WTC11 (cell line): ENCODE data around the gene GRAMD1C.

ENCODE experiments used
- ELF4 ChIP-seq: sonication (generic); formaldehyde crosslinking; IDR thresholded peaks from 2 replicates; pipeline ENCODE4 v1.8.1; 2022; ENCODE audit warnings: low read depth, mild to moderate bottlenecking, moderate library complexity, missing genetic modification reagents
- ETV6 ChIP-seq: sonication (generic); formaldehyde crosslinking; IDR thresholded peaks from 2 replicates; pipeline ENCODE4 v1.8.1; 2022; ENCODE audit warnings: mild to moderate bottlenecking, missing genetic modification reagents
- GTF2I ChIP-seq: fragments of 250-450 bp; sonication (Bioruptor Pico); conservative IDR thresholded peaks from 2 replicates; pipeline ENCODE4 v1.4.0; 2021; ENCODE audit warnings: mild to moderate bottlenecking
- JUN ChIP-seq: sonication (generic); formaldehyde crosslinking; IDR thresholded peaks from 2 replicates; pipeline ENCODE4 v1.8.0; 2023; ENCODE audit warnings: mild to moderate bottlenecking, missing genetic modification reagents
- NR2C2 ChIP-seq: sonication (generic); formaldehyde crosslinking; IDR thresholded peaks from 2 replicates; pipeline ENCODE4 v1.8.0; 2022; ENCODE audit warnings: mild to moderate bottlenecking, missing genetic modification reagents
- OVOL2 ChIP-seq: fragments of 250-450 bp; sonication (Bioruptor Pico); IDR thresholded peaks from 2 replicates; pipeline ENCODE4 v1.9.0; 2021; ENCODE audit warnings: mild to moderate bottlenecking, borderline replicate concordance
- ZNF232 ChIP-seq: sonication (generic); formaldehyde crosslinking; IDR thresholded peaks from 2 replicates; pipeline ENCODE4 v1.8.0; 2022; ENCODE audit warnings: mild to moderate bottlenecking, missing genetic modification reagents
- TF ChIP-seq, protein P1 (sequence below): fragments of 200-600 bp; IDR thresholded peaks from 2 replicates; pipeline ENCODE4 v1.8.0; 2022; ENCODE audit warnings: antibody characterized with exemption
- TF ChIP-seq, protein P2 (sequence below): sonication (generic); formaldehyde crosslinking; IDR thresholded peaks from 2 replicates; pipeline ENCODE4 v1.8.1; 2022; ENCODE audit warnings: mild to moderate bottlenecking, moderate library complexity, missing genetic modification reagents
- TF ChIP-seq, protein P3 (sequence below): sonication (generic); formaldehyde crosslinking; IDR thresholded peaks from 2 replicates; pipeline ENCODE4 v1.8.1; 2023; ENCODE audit warnings: mild to moderate bottlenecking, missing genetic modification reagents
- TF ChIP-seq, protein P4 (sequence below): sonication (generic); formaldehyde crosslinking; IDR thresholded peaks from 2 replicates; pipeline ENCODE4 v1.8.0; 2023; ENCODE audit warnings: missing genetic modification reagents, mild to moderate bottlenecking, borderline replicate concordance
- TF ChIP-seq, protein P5 (sequence below): sonication (generic); formaldehyde crosslinking; IDR thresholded peaks from 2 replicates; pipeline ENCODE4 v1.8.1; 2023; ENCODE audit warnings: mild to moderate bottlenecking, moderate library complexity, missing genetic modification reagents
- TF ChIP-seq, protein P6 (sequence below): sonication (generic); formaldehyde crosslinking; IDR thresholded peaks from 2 replicates; pipeline ENCODE4 v1.8.0; 2022; ENCODE audit warnings: mild to moderate bottlenecking, missing genetic modification reagents
- TF ChIP-seq, protein P7 (sequence below): sonication (generic); formaldehyde crosslinking; IDR thresholded peaks from 2 replicates; pipeline ENCODE4 v1.8.1; 2022; ENCODE audit warnings: missing genetic modification reagents, borderline replicate concordance

DNA sequence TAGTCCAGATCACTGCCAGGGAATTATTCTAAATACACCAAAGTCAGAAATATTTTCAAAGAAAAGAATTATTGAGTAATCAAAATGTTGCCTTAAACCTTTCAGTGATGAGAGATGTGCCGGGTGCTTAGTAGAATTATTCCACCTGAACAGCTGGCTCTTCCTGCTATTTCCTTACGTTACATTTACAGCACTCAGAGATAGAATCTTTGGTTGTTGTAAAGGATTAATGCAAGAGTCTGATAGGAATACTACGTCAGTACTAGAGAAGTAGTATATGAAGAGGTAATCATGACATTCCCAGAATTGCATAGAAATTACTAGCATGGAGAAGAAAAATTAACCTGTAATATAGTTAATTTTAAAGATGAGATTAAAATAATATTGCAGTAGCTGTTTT is 58.3 kb downstream of the GRAMD1C start:
- TF ChIP-seq, protein P1, sequence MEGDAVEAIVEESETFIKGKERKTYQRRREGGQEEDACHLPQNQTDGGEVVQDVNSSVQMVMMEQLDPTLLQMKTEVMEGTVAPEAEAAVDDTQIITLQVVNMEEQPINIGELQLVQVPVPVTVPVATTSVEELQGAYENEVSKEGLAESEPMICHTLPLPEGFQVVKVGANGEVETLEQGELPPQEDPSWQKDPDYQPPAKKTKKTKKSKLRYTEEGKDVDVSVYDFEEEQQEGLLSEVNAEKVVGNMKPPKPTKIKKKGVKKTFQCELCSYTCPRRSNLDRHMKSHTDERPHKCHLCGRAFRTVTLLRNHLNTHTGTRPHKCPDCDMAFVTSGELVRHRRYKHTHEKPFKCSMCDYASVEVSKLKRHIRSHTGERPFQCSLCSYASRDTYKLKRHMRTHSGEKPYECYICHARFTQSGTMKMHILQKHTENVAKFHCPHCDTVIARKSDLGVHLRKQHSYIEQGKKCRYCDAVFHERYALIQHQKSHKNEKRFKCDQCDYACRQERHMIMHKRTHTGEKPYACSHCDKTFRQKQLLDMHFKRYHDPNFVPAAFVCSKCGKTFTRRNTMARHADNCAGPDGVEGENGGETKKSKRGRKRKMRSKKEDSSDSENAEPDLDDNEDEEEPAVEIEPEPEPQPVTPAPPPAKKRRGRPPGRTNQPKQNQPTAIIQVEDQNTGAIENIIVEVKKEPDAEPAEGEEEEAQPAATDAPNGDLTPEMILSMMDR: no peak
- TF ChIP-seq ELF4 (CRISPR knock-in tag) (no peak), JUN (CRISPR knock-in tag) (no peak), NR2C2 (CRISPR knock-in tag) (no peak), ETV6 (CRISPR knock-in tag) (no peak), GTF2I (CRISPR knock-in tag) (no peak), OVOL2 (CRISPR knock-in tag) (no peak), ZNF232 (no peak)
- TF ChIP-seq, protein P2, sequence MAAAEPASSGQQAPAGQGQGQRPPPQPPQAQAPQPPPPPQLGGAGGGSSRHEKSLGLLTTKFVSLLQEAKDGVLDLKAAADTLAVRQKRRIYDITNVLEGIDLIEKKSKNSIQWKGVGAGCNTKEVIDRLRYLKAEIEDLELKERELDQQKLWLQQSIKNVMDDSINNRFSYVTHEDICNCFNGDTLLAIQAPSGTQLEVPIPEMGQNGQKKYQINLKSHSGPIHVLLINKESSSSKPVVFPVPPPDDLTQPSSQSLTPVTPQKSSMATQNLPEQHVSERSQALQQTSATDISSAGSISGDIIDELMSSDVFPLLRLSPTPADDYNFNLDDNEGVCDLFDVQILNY (CRISPR knock-in tag): no peak
- TF ChIP-seq, protein P3, sequence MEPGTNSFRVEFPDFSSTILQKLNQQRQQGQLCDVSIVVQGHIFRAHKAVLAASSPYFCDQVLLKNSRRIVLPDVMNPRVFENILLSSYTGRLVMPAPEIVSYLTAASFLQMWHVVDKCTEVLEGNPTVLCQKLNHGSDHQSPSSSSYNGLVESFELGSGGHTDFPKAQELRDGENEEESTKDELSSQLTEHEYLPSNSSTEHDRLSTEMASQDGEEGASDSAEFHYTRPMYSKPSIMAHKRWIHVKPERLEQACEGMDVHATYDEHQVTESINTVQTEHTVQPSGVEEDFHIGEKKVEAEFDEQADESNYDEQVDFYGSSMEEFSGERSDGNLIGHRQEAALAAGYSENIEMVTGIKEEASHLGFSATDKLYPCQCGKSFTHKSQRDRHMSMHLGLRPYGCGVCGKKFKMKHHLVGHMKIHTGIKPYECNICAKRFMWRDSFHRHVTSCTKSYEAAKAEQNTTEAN (CRISPR knock-in tag): no peak
- TF ChIP-seq, protein P4, sequence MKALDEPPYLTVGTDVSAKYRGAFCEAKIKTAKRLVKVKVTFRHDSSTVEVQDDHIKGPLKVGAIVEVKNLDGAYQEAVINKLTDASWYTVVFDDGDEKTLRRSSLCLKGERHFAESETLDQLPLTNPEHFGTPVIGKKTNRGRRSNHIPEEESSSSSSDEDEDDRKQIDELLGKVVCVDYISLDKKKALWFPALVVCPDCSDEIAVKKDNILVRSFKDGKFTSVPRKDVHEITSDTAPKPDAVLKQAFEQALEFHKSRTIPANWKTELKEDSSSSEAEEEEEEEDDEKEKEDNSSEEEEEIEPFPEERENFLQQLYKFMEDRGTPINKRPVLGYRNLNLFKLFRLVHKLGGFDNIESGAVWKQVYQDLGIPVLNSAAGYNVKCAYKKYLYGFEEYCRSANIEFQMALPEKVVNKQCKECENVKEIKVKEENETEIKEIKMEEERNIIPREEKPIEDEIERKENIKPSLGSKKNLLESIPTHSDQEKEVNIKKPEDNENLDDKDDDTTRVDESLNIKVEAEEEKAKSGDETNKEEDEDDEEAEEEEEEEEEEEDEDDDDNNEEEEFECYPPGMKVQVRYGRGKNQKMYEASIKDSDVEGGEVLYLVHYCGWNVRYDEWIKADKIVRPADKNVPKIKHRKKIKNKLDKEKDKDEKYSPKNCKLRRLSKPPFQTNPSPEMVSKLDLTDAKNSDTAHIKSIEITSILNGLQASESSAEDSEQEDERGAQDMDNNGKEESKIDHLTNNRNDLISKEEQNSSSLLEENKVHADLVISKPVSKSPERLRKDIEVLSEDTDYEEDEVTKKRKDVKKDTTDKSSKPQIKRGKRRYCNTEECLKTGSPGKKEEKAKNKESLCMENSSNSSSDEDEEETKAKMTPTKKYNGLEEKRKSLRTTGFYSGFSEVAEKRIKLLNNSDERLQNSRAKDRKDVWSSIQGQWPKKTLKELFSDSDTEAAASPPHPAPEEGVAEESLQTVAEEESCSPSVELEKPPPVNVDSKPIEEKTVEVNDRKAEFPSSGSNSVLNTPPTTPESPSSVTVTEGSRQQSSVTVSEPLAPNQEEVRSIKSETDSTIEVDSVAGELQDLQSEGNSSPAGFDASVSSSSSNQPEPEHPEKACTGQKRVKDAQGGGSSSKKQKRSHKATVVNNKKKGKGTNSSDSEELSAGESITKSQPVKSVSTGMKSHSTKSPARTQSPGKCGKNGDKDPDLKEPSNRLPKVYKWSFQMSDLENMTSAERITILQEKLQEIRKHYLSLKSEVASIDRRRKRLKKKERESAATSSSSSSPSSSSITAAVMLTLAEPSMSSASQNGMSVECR (CRISPR knock-in tag): no peak
- TF ChIP-seq, protein P5, sequence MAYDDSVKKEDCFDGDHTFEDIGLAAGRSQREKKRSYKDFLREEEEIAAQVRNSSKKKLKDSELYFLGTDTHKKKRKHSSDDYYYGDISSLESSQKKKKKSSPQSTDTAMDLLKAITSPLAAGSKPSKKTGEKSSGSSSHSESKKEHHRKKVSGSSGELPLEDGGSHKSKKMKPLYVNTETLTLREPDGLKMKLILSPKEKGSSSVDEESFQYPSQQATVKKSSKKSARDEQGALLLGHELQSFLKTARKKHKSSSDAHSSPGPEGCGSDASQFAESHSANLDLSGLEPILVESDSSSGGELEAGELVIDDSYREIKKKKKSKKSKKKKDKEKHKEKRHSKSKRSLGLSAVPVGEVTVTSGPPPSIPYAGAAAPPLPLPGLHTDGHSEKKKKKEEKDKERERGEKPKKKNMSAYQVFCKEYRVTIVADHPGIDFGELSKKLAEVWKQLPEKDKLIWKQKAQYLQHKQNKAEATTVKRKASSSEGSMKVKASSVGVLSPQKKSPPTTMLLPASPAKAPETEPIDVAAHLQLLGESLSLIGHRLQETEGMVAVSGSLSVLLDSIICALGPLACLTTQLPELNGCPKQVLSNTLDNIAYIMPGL: no peak
- TF ChIP-seq, protein P6, sequence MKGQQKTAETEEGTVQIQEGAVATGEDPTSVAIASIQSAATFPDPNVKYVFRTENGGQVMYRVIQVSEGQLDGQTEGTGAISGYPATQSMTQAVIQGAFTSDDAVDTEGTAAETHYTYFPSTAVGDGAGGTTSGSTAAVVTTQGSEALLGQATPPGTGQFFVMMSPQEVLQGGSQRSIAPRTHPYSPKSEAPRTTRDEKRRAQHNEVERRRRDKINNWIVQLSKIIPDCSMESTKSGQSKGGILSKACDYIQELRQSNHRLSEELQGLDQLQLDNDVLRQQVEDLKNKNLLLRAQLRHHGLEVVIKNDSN (CRISPR knock-in tag): no peak
- TF ChIP-seq, protein P7, sequence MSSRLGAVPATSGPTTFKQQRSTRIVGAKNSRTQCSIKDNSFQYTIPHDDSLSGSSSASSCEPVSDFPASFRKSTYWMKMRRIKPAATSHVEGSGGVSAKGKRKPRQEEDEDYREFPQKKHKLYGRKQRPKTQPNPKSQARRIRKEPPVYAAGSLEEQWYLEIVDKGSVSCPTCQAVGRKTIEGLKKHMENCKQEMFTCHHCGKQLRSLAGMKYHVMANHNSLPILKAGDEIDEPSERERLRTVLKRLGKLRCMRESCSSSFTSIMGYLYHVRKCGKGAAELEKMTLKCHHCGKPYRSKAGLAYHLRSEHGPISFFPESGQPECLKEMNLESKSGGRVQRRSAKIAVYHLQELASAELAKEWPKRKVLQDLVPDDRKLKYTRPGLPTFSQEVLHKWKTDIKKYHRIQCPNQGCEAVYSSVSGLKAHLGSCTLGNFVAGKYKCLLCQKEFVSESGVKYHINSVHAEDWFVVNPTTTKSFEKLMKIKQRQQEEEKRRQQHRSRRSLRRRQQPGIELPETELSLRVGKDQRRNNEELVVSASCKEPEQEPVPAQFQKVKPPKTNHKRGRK (CRISPR knock-in tag): no peak
